ENCODE results near the gene PRR33.
"Not testable (repeated sequence)": the region's sequence is repeated elsewhere in the genome, so short reads cannot be mapped to it uniquely, and the experiment has no call there.

PRR33 gene

GRCh38 chr11:1876361-1877063 is 15.2 kb downstream of the PRR33 start:
- no peak overlapping the region for H3K27ac ChIP-seq (ENCODE audit: low read length)
- H3K4me2 ChIP-seq (ENCODE audit: insufficient read depth, low read length), result no peak overlapping the region
- no peak overlapping the region for H3K4me3 ChIP-seq (ENCODE audit: low read depth in 1 of 2, low read length in 2 of 2)

GRCh38 chr11:1875851-1876301 is 15.8 kb downstream of the PRR33 start:
- H3K4me2 ChIP-seq (ENCODE audit: insufficient read depth, low read length); H3K9me3 ChIP-seq (ENCODE audit: insufficient read depth, low read length, severe bottlenecking); H3K4me3 ChIP-seq (ENCODE audit: low read depth in 1 of 2, low read length in 2 of 2); H3K27me3 ChIP-seq (ENCODE audit: insufficient read depth, low read length, poor library complexity); H3K4me1 ChIP-seq (ENCODE audit: insufficient read depth, low read length); DNase-seq; H3K27ac ChIP-seq (ENCODE audit: low read length); ATAC-seq (ENCODE audit: insufficient read depth, low read depth); H3K79me2 ChIP-seq (ENCODE audit: insufficient read depth, low read length); H3K36me3 ChIP-seq (ENCODE audit: insufficient read depth, low read length); H4K20me1 ChIP-seq (ENCODE audit: insufficient read depth, low read length); H2AFZ ChIP-seq (ENCODE audit: low read depth, low read length); H3K9ac ChIP-seq (ENCODE audit: low read depth, low read length): not testable (repeated sequence)

More at GRCh38 chr11:1876361-1877063, 15.2 kb downstream of the PRR33 start:
- TF ChIP-seq EZH2 (IDR thresholded peaks at IDR 0.05; ENCODE audit: borderline replicate concordance, low read depth, low read length, severe bottlenecking), result no peak
- TF ChIP-seq CTCF (IDR thresholded peaks at IDR 0.05; ENCODE audit: borderline replicate concordance, extremely low read depth, low read length, poor library complexity, severe bottlenecking), result peak; percentile 38
- no peaks in the 10 kb centered on the region for H3K27me3 ChIP-seq (ENCODE audit: insufficient read depth, low read length, poor library complexity)
- ATAC-seq (ENCODE audit: insufficient read depth, low read depth) (no peak), DNase-seq (no peak)
- H3K36me3 ChIP-seq (ENCODE audit: insufficient read depth, low read length), result no peaks in the 10 kb centered on the region
- no peak overlapping the region for H3K9ac ChIP-seq (ENCODE audit: low read depth, low read length)
- no peaks in the 10 kb centered on the region for H4K20me1 ChIP-seq (ENCODE audit: insufficient read depth, low read length)
- H3K4me1 ChIP-seq (ENCODE audit: insufficient read depth, low read length), result no peaks in the 10 kb centered on the region
- no peak overlapping the region for H2AFZ ChIP-seq (ENCODE audit: low read depth, low read length)
- no peaks in the 10 kb centered on the region for H3K79me2 ChIP-seq (ENCODE audit: insufficient read depth, low read length)
- H3K9me3 ChIP-seq (ENCODE audit: insufficient read depth, low read length, severe bottlenecking), result no peaks in the 10 kb centered on the region

- no peak overlapping the region for H2AFZ ChIP-seq (ENCODE audit: low read depth, low read length)
- H4K20me1 ChIP-seq (ENCODE audit: insufficient read depth, low read length), result no peaks in the 10 kb centered on the region
- no peak overlapping the region for H3K27ac ChIP-seq (ENCODE audit: low read length)
- DNase-seq, result no peak
- no peaks in the 10 kb centered on the region for H3K36me3 ChIP-seq (ENCODE audit: insufficient read depth, low read length)
- no peaks in the 10 kb centered on the region for H3K9me3 ChIP-seq (ENCODE audit: insufficient read depth, low read length, severe bottlenecking)
- no peaks in the 10 kb centered on the region for H3K27me3 ChIP-seq (ENCODE audit: insufficient read depth, low read length, poor library complexity)
- H3K4me2 ChIP-seq (ENCODE audit: insufficient read depth, low read length), result no peak overlapping the region
- no peak for ATAC-seq (ENCODE audit: insufficient read depth, low read depth)
- TF ChIP-seq EZH2 (IDR thresholded peaks at IDR 0.05; ENCODE audit: borderline replicate concordance, low read depth, low read length, severe bottlenecking) (no peak), CTCF (IDR thresholded peaks at IDR 0.05; ENCODE audit: borderline replicate concordance, extremely low read depth, low read length, poor library complexity, severe bottlenecking) (no peak)
- H3K4me3 ChIP-seq (ENCODE audit: low read depth in 1 of 2, low read length in 2 of 2), result no peak overlapping the region
- H3K4me1 ChIP-seq (ENCODE audit: insufficient read depth, low read length), result no peaks in the 10 kb centered on the region
- no peak overlapping the region for H3K9ac ChIP-seq (ENCODE audit: low read depth, low read length)
- H3K79me2 ChIP-seq (ENCODE audit: insufficient read depth, low read length), result no peaks in the 10 kb centered on the region
Observed at GRCh38 chr11:1875093-1875850, 16.4 kb downstream of the PRR33 start.

GRCh38 chr11:1874441-1875092 is 17.1 kb downstream of the PRR33 start:
- not testable (repeated sequence) for DNase-seq; H3K9ac ChIP-seq (ENCODE audit: low read depth, low read length); H3K79me2 ChIP-seq (ENCODE audit: insufficient read depth, low read length); H3K4me2 ChIP-seq (ENCODE audit: insufficient read depth, low read length); H3K4me3 ChIP-seq (ENCODE audit: low read depth in 1 of 2, low read length in 2 of 2); H3K36me3 ChIP-seq (ENCODE audit: insufficient read depth, low read length); H2AFZ ChIP-seq (ENCODE audit: low read depth, low read length); H4K20me1 ChIP-seq (ENCODE audit: insufficient read depth, low read length); H3K4me1 ChIP-seq (ENCODE audit: insufficient read depth, low read length); H3K9me3 ChIP-seq (ENCODE audit: insufficient read depth, low read length, severe bottlenecking); H3K27me3 ChIP-seq (ENCODE audit: insufficient read depth, low read length, poor library complexity); H3K27ac ChIP-seq (ENCODE audit: low read length); ATAC-seq (ENCODE audit: insufficient read depth, low read depth)

- not testable (repeated sequence) for H3K36me3 ChIP-seq (ENCODE audit: insufficient read depth, low read length); H3K4me2 ChIP-seq (ENCODE audit: insufficient read depth, low read length); H3K9me3 ChIP-seq (ENCODE audit: insufficient read depth, low read length, severe bottlenecking); H3K9ac ChIP-seq (ENCODE audit: low read depth, low read length); H3K79me2 ChIP-seq (ENCODE audit: insufficient read depth, low read length); H3K4me1 ChIP-seq (ENCODE audit: insufficient read depth, low read length); H4K20me1 ChIP-seq (ENCODE audit: insufficient read depth, low read length); H3K27ac ChIP-seq (ENCODE audit: low read length); H2AFZ ChIP-seq (ENCODE audit: low read depth, low read length); H3K4me3 ChIP-seq (ENCODE audit: low read depth in 1 of 2, low read length in 2 of 2); H3K27me3 ChIP-seq (ENCODE audit: insufficient read depth, low read length, poor library complexity); ATAC-seq (ENCODE audit: insufficient read depth, low read depth); DNase-seq
Observed at GRCh38 chr11:1873813-1874150, 17.9 kb downstream of the PRR33 start.

Measured in DND-41 (cell line).